GM21447 (cell line): Measurements from ENCODE around the gene WNK2.

Experiments
- ATAC-seq: cut with Tn5 transposase; IDR thresholded peaks from one replicate; pipeline ENCODE4 v1.9.1; 2021; ENCODE audit not compliant: unreplicated experiment

The WNK2 gene

DNA sequence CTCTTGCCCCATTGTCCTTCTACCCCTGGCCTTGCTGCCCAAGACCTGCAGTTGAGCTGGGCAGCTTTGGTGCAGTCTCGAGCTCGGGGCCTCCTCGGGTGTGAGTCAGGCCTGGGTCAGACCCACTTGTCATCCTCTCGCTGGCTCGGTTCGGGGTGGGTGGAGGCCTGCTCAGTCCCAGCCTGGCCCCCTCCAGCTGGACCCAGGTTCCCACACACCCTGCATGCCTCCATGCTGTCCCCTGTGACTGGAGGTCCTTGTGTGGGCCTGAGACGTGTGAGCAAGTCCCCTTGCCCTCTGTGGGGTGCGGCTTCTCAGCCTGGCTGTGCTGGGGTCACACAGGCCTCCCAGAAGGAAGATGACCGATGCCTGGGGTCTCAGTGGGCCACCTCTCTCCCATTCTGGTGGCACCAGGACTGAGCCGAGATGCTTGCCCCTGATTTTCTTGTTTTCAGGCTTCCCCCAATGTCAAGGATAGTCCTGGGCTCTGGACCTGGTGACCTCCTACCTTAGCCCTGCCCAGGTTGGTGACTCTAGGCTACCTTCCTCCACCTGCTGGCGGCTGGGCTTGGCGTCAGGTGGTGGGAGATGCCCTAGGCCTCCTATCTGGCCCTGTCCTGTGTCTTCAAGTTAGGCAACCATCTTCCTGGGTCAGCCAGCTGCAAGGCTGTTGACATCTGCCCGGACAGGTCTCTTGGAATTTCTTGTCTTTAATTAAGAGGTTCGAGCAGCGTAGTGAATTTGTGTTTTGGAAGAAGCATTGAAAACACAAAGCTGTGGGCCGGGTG lies 15.1 kb downstream of the WNK2 start:
- ATAC-seq, result no peak

DNA sequence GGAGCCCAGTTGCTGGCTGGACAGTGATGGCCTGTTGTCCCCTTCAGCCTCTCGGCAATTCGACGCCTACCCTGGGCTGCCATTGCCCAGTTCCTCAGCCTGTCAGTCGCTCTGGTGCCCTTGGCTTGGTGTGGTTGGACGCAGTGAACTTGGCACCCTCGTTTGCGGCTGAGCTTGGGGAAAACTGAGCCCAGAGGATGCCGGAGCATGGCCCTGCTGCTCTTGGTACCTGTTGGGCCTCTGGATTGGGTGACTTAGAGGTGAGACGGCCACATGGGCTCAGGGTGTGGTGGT lies 16.5 kb downstream of the WNK2 start:
- ATAC-seq, result no peak

DNA sequence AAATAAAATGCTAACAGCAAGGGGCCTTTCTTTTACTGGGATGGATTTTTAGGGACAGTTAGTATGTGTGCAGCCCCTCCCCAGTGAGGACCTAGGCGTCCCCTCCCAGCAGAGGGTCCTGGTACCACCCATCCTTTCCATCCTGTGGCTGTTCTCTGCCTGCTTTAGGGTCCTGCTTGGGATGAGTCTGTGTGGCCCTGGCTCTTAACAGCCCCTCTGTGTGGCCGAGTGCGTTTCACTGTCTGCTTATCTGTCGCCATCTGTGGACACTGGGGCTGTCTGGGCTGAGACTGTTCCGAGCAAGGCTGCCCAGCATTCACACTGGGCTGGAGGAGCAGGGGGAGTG lies 17.0 kb downstream of the WNK2 start:
- ATAC-seq, result no peak

DNA sequence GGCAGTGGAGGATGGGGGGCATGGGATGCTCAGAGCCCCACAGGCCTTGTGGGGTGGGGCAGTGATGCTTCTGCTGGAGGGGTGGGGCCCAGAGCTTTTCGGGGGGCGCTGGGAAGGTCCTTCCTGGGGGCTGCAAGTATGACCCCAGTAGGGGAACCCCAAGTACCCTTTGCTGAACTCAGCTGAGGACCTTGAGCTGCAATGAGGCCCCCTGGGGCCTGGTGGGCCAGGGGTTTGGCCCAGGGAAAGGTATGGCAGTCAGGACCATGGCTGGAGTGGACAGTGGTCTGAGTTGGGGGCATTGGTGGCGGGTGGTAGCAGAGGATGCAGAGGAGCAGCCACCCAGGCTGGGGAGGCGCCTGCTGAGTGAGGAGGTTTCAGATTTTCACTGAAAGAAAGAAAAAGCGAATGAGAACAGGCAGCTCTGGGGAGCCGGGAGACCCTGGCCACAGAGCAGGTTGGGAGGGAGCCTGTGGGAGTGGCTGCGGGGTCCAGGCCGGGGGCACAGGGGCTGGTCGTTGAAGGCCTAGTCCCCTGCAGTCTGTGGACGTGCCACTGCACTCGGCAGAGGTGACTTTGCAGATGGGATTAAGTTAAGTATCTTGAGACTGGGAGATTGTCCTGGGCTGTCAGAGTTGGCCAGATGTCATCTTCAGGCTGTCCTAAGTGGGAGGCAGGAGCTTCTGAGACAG lies 19.2 kb downstream of the WNK2 start:
- ATAC-seq, result no peak

DNA sequence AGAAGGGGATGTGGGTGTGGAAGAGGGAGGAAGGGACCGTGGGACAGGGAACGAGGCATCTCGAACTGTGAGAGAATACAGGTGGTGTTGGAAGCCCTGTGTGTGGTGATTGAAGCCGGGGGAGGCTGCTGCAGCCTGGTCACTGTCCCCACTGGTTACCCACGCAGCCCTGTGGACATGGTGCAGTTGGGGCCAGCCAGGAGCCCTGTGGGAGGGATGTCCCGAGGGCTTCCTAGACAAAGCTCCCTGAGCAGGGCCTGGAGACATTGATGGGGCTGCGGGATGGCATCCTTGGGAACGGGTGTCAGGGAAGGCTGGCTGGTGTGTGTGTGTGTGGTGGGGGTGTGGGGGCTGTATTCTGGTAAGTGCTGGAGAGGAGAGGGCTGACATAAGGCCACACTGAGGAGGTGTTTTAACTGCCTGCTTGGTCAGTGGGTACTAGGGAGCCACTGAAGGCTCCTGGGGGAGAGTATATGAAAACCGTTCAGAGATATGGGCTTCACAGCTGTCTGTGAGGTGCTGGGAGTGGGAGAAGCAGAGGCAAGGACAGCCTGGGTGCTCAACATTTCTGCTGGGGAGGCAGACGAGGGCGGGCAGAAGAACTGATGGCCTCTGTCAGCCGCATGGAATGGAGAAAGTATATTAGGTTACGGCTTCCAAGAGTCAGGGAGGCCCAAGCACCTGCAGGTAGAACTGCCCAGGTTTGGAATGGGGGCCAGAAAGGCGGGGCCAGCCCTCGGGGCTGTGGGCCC lies 20.0 kb downstream of the WNK2 start:
- no peak for ATAC-seq

DNA sequence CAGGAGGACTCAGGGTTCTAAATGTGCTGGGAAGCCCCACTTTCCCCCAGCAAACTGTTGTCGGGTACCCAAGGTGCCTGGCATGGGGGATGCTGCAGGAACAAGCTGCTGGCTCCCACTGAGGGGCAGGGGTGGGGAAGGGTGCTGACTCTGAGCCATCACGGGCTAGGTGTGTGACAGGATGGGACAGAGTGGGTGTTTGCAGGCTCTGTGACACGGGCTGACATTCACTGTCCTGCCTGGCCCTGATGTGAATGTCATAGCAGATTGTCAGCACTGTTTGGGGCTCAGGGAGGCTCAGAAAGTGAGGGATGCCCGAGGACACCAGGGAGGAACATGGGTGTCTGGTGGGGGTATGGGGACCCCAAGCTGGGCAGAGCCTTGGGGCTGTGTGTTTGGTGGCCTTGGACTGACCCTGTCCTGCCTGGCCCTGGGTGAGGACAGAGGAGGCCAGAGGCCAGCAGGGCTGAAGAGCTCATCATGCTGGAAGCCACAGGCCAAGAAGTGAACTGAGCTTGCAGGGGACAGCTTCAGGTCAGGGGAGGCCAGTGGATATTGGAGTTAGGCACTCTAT lies 20.6 kb downstream of the WNK2 start:
- ATAC-seq, result no peak

DNA sequence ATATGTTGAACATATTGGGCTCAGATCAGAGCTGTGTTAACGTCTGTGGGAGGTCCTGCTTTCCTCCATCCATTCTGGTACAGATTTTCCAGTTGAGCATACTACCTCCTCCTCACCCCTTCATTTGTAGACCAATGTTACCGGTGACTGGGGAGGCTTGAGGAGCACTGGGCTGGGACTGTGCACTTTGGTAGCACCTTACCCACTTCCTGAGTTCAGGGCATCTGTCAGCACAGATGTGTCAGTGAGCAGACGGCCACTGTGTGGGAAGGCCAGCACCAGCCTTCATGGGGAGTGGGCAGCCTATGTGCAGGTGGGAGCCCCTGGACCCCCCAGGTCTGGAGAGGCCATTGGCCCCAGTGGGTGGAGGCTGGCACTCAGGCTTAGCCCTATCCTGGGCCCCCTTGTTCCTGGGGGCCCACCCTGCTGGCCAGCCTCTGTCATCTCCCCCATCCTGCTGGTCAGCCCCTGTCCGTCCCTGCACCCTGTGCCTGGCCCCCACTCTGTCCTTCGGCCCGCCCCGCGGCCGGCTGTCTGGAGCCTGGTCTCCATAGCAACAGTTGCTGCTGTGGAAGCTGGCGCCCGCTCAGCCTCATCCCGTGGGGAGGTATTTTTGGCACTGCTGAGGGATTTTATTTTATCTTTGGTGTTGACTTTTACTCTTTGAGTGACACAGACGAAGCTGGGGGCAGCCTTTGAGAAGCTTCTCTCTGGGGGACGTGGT lies 21.3 kb downstream of the WNK2 start:
- no peak for ATAC-seq

DNA sequence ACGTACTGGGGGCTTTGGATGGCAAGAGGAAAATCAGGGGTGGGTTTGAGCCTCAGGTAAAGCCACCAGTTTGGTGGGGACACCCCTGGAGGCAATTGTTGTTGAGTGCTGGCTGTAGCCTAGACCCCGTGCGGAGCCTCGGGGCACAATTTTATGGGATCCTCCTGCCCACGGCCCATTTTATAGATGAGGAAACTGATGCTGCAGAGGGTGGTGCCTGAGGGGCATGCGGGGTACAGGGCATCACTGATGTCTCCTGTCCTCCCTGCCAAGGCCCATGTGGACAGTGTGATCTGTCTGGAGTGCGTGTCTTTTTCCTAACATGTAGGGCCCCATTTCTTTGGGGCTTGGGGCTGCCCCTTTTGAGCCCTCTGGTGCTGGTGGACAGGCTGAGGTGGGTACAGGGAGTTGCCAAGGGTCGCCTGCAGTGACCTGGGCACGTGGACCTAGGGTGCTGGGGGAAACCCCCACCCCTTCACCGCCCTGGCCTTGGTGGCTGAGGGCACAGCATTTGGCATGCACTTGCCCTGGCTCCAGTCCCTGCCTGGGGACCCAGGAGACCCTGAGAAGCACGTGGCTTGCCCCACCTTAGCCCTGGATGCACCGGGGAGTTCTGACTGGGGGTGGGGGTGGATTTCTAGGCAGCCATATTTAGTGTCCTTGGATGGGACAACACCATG lies 22.1 kb downstream of the WNK2 start:
- no peak for ATAC-seq

DNA sequence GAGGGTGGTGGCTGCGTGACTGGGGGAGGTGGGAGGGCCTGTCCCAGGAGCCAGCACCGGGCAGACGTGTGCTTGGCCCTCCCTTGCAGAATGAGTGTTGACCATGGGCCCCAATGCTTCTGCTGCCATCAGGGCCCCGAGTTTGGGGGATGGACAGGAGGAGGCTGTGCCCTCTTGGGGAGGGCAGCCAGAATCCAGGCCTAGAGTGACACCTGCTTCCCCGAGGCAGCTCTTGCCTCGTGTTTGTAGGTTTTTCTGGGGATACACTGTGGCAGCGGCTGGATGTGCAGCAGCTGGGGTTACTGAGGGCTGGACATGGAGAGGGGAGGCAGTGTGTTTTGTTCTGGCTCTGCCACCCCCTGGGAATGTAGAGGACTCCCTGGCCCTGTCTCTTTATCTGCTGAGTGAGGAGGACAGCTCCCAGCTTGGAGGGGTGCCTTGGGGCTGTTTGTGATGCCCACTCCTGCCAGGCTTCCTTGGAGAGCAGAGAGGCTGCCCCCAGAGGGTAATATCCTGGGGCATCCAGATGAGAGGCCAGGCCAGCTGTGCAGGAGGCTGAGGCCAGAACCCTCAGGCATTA lies 22.7 kb downstream of the WNK2 start:
- no peak for ATAC-seq

DNA sequence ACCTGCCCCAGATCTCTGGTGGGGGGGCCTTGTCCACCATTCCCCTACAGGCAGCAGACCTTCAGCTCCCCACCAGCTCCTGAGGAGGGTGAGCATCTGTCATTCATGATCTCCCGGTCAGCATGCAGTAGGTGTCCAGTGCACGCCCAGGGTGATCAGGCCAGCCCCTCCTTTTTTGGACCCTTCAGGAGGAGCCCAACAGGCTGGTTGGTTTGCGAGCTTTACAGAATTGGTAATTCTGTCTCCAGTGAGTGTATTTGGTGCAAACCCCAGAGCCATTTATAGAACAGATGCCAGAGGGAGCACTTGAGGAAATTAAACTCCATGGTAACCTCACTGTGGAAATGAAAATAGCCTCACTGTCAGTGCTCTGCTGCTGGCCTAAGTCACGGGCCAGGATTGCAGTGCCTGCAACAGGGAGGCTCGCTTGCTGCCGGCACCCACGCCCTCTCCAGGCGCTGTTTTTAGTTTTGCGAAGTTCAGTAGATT lies 23.4 kb downstream of the WNK2 start:
- no peak for ATAC-seq

DNA sequence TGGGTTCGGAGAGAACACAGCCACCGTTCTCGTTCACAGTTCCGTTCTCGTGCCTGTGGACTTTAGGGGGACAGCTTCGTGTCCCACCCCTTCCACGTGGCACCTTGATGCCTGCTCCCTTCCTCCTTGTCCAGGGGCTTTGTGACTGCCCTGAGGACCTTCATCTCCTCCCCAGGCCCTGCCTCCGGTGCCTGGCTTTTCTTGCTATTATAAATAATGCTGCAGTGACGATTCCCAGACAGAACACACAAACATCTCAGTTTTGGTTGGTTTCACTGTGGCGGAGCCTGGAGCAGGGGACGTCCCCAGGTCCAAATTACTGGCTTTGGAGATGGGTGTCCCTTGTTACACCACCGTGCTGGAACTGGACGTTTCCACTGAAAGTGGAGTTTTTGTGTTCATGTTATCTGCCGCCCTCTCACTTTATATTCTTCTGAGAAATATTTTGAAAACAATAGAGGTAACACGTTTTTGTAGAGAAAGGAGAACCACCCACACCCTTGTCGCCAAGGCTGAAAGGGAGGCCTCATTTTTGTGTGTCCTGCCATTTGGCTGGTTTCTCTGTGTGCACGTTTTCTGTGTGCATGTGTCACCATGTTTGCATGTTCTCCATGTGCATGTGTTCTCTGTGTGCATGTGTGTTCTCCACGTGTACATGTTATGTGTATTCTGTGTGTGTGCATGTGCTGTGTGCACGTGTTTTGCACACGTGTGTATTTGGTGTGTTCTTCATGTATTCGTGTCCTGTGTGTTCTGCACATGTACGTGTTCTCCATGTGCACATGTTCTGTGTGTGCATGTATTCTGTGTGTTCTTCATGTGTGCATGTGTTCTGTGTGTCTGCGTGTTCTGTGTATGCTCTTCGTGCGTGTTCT lies 24.2 kb downstream of the WNK2 start:
- ATAC-seq, result no peak

DNA sequence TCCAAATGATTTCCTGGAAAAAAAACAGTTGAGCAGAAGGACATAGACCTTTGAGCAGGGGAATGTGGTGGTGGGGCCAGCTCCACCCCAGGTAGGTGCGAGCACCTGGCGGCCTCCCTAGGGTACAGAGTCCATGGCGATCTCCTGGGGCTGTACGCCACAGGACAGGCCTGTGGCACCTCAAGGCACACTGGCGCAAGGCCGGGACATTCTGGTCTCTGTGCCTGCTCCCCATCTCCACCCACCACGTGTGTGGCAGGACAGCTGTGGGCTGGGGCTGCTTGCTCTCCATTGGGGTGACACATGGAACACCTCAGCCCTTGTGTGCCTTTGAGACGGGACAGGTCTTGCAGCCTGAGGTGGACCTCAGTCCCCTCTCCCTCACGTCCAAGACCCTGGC lies 25.2 kb downstream of the WNK2 start:
- no peak for ATAC-seq

DNA sequence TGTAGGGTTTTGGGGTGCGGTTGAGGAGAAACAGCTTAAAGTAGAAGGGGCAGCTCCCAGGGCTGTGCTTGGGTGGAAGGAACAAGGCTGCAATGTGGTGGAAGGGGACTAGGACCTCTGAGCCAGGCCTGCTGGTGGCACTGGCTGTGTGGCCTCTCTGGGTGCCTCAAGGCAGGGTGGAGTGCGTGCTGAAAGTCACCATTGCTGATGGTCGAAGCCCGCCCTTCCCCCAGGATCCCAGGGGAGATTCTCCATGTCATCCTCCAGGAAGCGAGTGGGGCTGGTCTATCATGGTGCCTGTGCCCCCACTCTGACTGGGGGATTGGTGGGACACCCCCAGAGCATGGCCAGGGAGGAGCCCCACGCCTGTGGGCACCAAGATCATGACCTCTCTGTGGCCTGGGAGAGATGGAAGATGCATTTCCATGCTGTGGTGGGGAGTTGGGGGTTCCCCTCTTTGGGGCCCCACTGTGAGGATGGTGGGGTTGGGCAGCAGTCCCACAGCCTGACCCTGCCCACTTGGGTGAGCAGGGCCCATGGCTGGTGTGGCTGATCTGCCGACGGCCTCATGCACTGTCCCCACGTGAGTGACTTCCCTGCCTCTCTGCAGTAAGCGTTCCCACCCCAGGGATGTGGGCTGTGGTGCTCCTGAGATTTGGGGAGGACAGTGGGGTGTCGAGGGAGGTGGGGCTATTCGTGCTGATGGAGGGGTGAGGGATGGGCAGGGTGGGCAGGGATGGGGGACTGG lies 25.8 kb downstream of the WNK2 start:
- no peak for ATAC-seq

DNA sequence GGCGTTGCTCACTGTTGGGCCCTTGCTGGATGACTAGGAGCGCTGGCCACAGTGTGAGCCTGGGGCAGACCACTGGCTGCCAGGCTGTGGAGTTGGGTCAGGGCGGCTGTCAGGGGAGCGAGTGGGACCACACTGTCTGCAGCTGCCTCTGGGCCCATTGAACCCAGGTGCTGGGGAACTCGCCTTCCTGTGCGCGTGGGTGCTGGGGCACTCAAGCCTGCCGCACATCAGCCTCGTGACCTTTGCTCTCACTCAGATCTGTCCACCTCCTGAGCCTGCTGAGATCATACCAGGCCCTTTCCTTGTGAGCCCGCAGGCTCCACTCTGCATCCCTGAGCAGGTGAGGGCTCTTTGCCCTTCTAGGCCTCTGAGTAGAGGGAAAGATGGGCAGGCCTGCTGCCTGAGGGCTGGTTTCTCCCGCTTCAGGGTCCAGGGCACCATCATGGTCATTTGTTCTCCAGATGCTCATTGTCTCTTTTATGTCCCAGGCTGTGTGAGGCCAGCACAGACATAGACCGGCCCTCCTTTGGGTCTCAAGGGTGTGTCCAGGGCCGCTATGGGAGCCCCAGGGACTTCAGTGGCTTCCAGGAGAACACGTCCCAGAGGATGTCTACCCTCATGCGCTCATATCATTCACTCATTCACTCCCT lies 26.5 kb downstream of the WNK2 start:
- no peak for ATAC-seq

DNA sequence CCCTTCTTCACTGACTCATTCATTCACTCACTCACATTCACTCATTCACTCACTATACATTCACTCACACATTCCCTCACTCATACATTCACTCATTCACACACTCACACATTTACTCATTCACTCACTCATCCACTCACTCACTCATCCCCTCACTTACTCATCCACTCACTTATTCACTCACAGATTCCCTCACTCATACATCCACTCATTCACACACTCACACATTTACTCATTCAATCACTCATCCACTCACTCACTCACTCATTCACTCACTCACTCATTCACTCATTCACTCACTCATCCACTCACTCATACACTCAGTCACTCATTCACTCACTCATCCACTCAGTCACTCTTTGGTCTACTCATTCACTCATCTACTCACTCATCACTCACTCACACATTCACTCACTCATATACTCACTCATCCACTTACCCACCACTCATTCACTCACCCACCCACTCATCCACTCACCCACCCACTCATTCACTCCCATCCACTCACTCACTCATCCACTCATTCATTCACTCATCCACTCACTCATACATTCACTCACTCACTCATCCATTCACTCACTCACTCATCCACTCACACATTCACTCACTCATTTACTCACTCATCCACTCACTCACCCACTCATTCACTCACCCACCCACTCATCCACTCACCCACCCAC lies 27.2 kb downstream of the WNK2 start:
- ATAC-seq, result no peak

DNA sequence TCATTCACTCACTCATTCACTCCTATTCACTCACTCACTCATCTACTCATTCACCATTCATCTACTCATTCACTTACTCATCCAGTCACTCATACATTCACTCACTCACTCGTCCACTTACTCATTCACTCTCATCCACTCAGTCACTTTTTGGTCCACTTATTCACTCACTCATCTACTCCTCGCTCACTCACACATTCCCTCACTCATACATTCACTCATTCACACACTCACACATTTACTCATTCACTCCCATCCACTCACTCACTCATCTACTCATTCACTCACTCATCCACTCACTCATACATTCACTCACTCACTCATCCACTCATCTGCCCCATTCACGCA lies 27.7 kb downstream of the WNK2 start:
- ATAC-seq, result no peak

DNA sequence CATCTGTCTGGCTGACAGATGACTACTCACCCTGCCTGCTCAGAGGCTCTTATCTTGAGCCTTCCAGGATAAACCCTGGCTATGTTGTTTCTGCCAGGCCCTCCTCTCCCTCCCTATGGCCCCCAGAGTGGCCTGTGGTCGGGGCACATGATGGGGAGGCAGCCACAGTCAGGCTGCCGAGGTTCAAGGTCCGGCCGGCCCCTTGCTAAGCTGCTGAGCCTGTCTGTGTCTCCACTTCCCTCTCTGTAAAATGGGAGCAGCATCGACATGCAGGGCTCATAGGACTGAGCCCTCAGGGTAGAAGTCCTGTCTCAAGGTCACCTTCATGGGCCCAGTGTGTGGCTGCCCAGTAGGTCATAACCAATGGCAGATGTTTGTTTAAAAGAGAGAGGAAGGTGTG lies 28.5 kb downstream of the WNK2 start:
- ATAC-seq, result no peak

DNA sequence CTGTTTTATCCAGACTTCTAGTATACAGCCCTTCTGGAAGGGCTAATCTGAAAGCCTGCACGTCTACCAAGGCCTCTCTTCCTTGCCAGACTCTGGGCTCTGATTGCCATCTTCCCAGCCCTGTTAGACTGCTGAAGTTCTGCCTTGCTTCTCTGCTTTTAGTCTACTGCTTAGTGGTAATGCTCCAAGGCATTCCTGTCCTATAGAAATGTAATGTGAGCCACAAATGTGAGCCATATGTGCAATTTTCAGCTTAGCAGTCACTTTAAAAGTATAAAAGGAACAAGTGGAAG lies 32.1 kb downstream of the WNK2 start:
- ATAC-seq, result no peak
